Testis (tissue), 2 donors: ENCODE measurements around the gene ITGA5.

Experiments used
- POLR2A ChIP-seq: fragments of 450-650 bp; IDR thresholded peaks from one replicate; pipeline ENCODE4 v1.6.1; 2017; ENCODE audit warnings: antibody characterized with exemption, mild to moderate bottlenecking, moderate library complexity
- TF ChIP-seq, protein P1 (sequence below), 3 experiments: fragments of 450-650 bp in 2 of 3; fragments of 200-600 bp in 1 of 3; sonication (generic) in 1 of 3; IDR thresholded peaks; one replicate each; pipeline ENCODE4 v1.5.1; 2016 to 2019; ENCODE audit warnings: antibody characterized with exemption in 3 of 3, mild to moderate bottlenecking in 2 of 3, moderate library complexity in 1 of 3

DNA sequence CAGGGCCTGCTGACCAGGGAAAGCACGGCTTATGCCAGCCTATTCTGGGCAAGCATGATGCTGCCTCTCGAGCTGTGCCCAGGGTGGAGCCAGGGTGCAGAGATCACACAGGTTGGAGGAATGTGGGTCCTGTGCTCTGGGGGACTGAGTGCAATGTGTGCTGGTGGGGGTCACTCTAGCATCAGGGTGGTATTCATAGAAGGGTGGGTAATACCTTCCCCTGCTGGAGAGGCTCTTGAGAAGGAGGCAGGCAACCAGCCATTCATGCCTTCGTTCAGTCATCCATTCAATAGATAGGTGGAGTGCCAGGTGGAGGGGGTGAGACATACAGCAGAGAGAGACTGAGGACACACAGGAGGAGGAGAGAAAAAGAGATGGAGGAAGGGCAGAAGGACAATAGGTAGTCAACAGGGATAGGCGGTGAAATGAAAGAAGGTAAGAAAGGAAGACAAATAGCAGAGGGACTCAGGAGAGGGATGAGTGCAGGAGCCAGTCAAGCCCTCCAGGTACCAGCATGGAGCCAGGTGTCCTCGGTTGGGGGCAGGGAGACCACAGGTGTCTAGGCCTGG is 29.4 kb downstream of the ITGA5 start:
- TF ChIP-seq, protein P1, sequence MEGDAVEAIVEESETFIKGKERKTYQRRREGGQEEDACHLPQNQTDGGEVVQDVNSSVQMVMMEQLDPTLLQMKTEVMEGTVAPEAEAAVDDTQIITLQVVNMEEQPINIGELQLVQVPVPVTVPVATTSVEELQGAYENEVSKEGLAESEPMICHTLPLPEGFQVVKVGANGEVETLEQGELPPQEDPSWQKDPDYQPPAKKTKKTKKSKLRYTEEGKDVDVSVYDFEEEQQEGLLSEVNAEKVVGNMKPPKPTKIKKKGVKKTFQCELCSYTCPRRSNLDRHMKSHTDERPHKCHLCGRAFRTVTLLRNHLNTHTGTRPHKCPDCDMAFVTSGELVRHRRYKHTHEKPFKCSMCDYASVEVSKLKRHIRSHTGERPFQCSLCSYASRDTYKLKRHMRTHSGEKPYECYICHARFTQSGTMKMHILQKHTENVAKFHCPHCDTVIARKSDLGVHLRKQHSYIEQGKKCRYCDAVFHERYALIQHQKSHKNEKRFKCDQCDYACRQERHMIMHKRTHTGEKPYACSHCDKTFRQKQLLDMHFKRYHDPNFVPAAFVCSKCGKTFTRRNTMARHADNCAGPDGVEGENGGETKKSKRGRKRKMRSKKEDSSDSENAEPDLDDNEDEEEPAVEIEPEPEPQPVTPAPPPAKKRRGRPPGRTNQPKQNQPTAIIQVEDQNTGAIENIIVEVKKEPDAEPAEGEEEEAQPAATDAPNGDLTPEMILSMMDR (IDR thresholded peaks at IDR 0.05): no peak
- TF ChIP-seq POLR2A: no peak
